H9 (cell line): Measurements from ENCODE around the gene TFIP11. TPM values are rescaled to one million over a fixed set of nuclear protein-coding genes. Genes with fewer than 3 reads are reported as not detected.
A peak's percentile ranks its signal among the peaks of the same experiment; 100 is the strongest.

Source experiments
- DNase-seq: peaks from one replicate; pipeline ENCODE4 v3.0.0-alpha.2; 2017
- H2AFZ ChIP-seq: one replicate; pipeline ENCODE4 v1.6.1; 2013; ENCODE audit warnings: mild to moderate bottlenecking, low read length, control low read depth, moderate library complexity
- H2AK5ac ChIP-seq: 2 replicates; pipeline ENCODE4 v1.6.1; 2013; ENCODE audit warnings: low read length, control low read depth, mixed read lengths; ENCODE audit not compliant: insufficient read length
- H2BK120ac ChIP-seq: one replicate; pipeline ENCODE4 v1.6.1; 2013; ENCODE audit warnings: low read depth, mild to moderate bottlenecking, low read length, control low read depth, inconsistent platforms; ENCODE audit not compliant: poor library complexity, severe bottlenecking
- H2BK12ac ChIP-seq: 2 replicates; pipeline ENCODE4 v1.6.1; 2013; ENCODE audit warnings: low read length, control low read depth, mixed read lengths, low read depth; ENCODE audit not compliant: insufficient read length
- H2BK15ac ChIP-seq: 2 replicates; pipeline ENCODE4 v1.6.1; 2013; ENCODE audit warnings: low read depth, low read length, control low read depth
- H2BK20ac ChIP-seq: one replicate; pipeline ENCODE4 v1.6.1; 2013; ENCODE audit warnings: low read depth, mild to moderate bottlenecking, low read length, control low read depth, inconsistent platforms; ENCODE audit not compliant: poor library complexity, severe bottlenecking
- H2BK5ac ChIP-seq: 2 replicates; pipeline ENCODE4 v1.6.1; 2013; ENCODE audit warnings: low read length, control low read depth, mixed read lengths; ENCODE audit not compliant: insufficient read length
- H3K14ac ChIP-seq: 2 replicates; pipeline ENCODE4 v1.6.1; 2013; ENCODE audit warnings: low read length, control low read depth; ENCODE audit not compliant: insufficient read depth
- H3K18ac ChIP-seq: 2 replicates; pipeline ENCODE4 v1.6.1; 2013; ENCODE audit warnings: low read depth, mild to moderate bottlenecking, mixed read lengths, low read length, control low read depth; ENCODE audit not compliant: insufficient read length
- H3K23ac ChIP-seq: 2 replicates; pipeline ENCODE4 v1.6.1; 2013; ENCODE audit warnings: low read length, control low read depth, mixed read lengths, low read depth; ENCODE audit not compliant: insufficient read length
- H3K23me2 ChIP-seq: 2 replicates; pipeline ENCODE4 v1.6.1; 2013; ENCODE audit warnings: low read depth, mild to moderate bottlenecking, mixed read lengths, low read length, control low read depth; ENCODE audit not compliant: insufficient read length, poor library complexity, severe bottlenecking
- H3K27ac ChIP-seq: 2 replicates; pipeline ENCODE4 v1.5.1; 2013; ENCODE audit warnings: low read length, control low read depth, mixed read lengths, low read depth; ENCODE audit not compliant: insufficient read length
- H3K27me3 ChIP-seq: 2 replicates; pipeline ENCODE4 v1.6.1; 2013; ENCODE audit warnings: low read length, control low read depth, inconsistent platforms; ENCODE audit not compliant: insufficient read depth
- H3K4ac ChIP-seq: 2 replicates; pipeline ENCODE4 v1.6.1; 2013; ENCODE audit warnings: low read depth, mild to moderate bottlenecking, control low read depth, inconsistent platforms, low read length, moderate library complexity
- H3K4me1 ChIP-seq: 2 replicates; pipeline ENCODE4 v1.6.1; 2013; ENCODE audit warnings: low read length, control low read depth, inconsistent platforms; ENCODE audit not compliant: insufficient read depth
- H3K4me2 ChIP-seq: 2 replicates; pipeline ENCODE4 v1.6.1; 2013; ENCODE audit warnings: low read length, control low read depth, mixed read lengths; ENCODE audit not compliant: insufficient read length, insufficient read depth
- H3K56ac ChIP-seq: 2 replicates; pipeline ENCODE4 v1.6.1; 2013; ENCODE audit warnings: low read depth, mild to moderate bottlenecking, mixed read lengths, low read length, control low read depth; ENCODE audit not compliant: insufficient read length
- H3K79me1 ChIP-seq: 2 replicates; pipeline ENCODE4 v1.6.1; 2013; ENCODE audit warnings: low read depth, mild to moderate bottlenecking, moderate library complexity, low read length, control low read depth, inconsistent platforms; ENCODE audit not compliant: insufficient read depth, poor library complexity, severe bottlenecking
- H3K79me2 ChIP-seq: 2 replicates; pipeline ENCODE4 v1.6.1; 2013; ENCODE audit warnings: low read length, control low read depth, inconsistent platforms; ENCODE audit not compliant: insufficient read depth
- H3K9ac ChIP-seq: 2 replicates; pipeline ENCODE4 v1.6.1; 2013; ENCODE audit warnings: low read length, control low read depth, mixed read lengths; ENCODE audit not compliant: insufficient read length; ENCODE audit errors: extremely low read depth
- H3K9me3 ChIP-seq: one replicate; pipeline ENCODE4 v1.6.1; 2013; ENCODE audit warnings: low read depth, low read length, inconsistent platforms; ENCODE audit not compliant: control insufficient read depth
- H3T11ph ChIP-seq: one replicate; pipeline ENCODE4 v1.6.1; 2013; ENCODE audit warnings: mild to moderate bottlenecking, low read length, control low read depth, inconsistent platforms
- H4K20me1 ChIP-seq: one replicate; pipeline ENCODE4 v1.6.1; 2013; ENCODE audit not compliant: control insufficient read depth, insufficient read length, insufficient read depth
- H4K5ac ChIP-seq: 2 replicates; pipeline ENCODE4 v1.6.1; 2013; ENCODE audit warnings: low read depth, mild to moderate bottlenecking, mixed read lengths, low read length, control low read depth; ENCODE audit not compliant: insufficient read length
- H4K8ac ChIP-seq: replicated peaks from 2 replicates; pipeline ENCODE4 v1.6.1; 2013; ENCODE audit warnings: low read length, control low read depth, mixed read lengths, low read depth; ENCODE audit not compliant: insufficient read length
- H4K91ac ChIP-seq: 2 replicates; pipeline ENCODE4 v1.6.1; 2013; ENCODE audit warnings: low read depth, mild to moderate bottlenecking, moderate library complexity, mixed read lengths, low read length, control low read depth; ENCODE audit not compliant: insufficient read length
- H3K27ac Mint-ChIP-seq, 3 experiments: 2 replicates in 2 of 3; 3 replicates in 1 of 3; pipeline ENCODE4 v1.8.0; 2020 to 2021; ENCODE audit warnings: mixed read lengths in 3 of 3, mild to moderate bottlenecking in 1 of 3, moderate library complexity in 1 of 3
- H3K27me3 Mint-ChIP-seq: 2 replicates; pipeline ENCODE4 v1.8.0; 2021; ENCODE audit warnings: low read depth, mild to moderate bottlenecking, moderate library complexity, mixed read lengths
- H3K36me3 Mint-ChIP-seq, 3 experiments: 2 replicates in 2 of 3; 3 replicates in 1 of 3; pipeline ENCODE4 v1.8.0; 2020 to 2021; ENCODE audit warnings: low read depth in 3 of 3, mixed read lengths in 3 of 3; ENCODE audit not compliant: insufficient read depth in 1 of 3
- H3K4me1 Mint-ChIP-seq, 2 experiments: 2 replicates each; pipeline ENCODE4 v1.8.0; 2020; ENCODE audit warnings: mixed read lengths in 2 of 2
- H3K4me3 Mint-ChIP-seq, 2 experiments: 2 replicates in 1 of 2; 3 replicates in 1 of 2; pipeline ENCODE4 v1.8.0; 2020 to 2021; ENCODE audit warnings: mild to moderate bottlenecking in 2 of 2, mixed read lengths in 2 of 2, moderate library complexity in 1 of 2
- H3K9me3 Mint-ChIP-seq, 2 experiments: 2 replicates in 1 of 2; 3 replicates in 1 of 2; pipeline ENCODE4 v1.8.0; 2020; ENCODE audit warnings: mild to moderate bottlenecking in 2 of 2, mixed read lengths in 2 of 2, moderate library complexity in 1 of 2
- CTCF ChIP-seq: fragments of 200-600 bp; sonication (generic); conservative IDR thresholded peaks from 3 replicates; pipeline ENCODE4 v1.8.0; 2021; ENCODE audit warnings: antibody characterized with exemption, mild to moderate bottlenecking
- WGBS: extraction: QIAGEN DNeasy Blood & Tissue Kit; methylation state at CpG from one replicate; pipeline ENCODE4 v1.1.7; 2013; ENCODE audit warnings: missing lambda C conversion rate, low lambda C conversion rate, mixed read lengths; ENCODE audit not compliant: insufficient read length; ENCODE audit errors: extremely low coverage; 5-methylcytosine and 5-hydroxymethylcytosine counted together
- total RNA-seq: library from RNA; stranded (reverse); gene quantifications from 2 replicates; pipeline ENCODE4 v1.2.1, GENCODE V29; 2021

TFIP11 gene
- total RNA-seq, 1 experiment from 2014 or later, result 36.4 TPM

GRCh38 chr22:26483439-26484359 lies 28.6 kb downstream of the TFIP11 start, which contains the start of the genes HPS4 and SRRD:
TSS of gene HPS4 (minus strand) at chr22:26483783. CDS start at chr22:26481762, 2,021 bp downstream.
TSS of gene SRRD (plus strand) at chr22:26483877. CDS start at chr22:26483891, 14 bp downstream.
- Mint-ChIP-seq H3K4me3 (peak within 1 kb of the TSS; percentile 96 to 98), H3K4me1 (peaks cover 43 to 44% of the 10 kb centered on the region in 2 experiments), H3K27me3 (no peaks in the 10 kb centered on the region), H3K9me3 (no peaks in the 10 kb centered on the region; a peak in 1 of 5 replicates), H3K27ac (peak within 1 kb of the TSS; percentile 99 to 100 (median 100)), H3K36me3 (peaks cover 7 to 31% (median 28%) of the 10 kb centered on the region in 3 experiments; a peak in 6 of 7 replicates)
- Histone ChIP-seq H3K9ac (peak within 1 kb of the TSS; percentile 87), H4K91ac (no peak within 1 kb of the TSS), H2AK5ac (no peak within 1 kb of the TSS), H3K4ac (no peak within 1 kb of the TSS), H3K4me2 (peak within 1 kb of the TSS; percentile 94), H2BK20ac (no peak within 1 kb of the TSS), H3K79me1 (peaks cover 10% of the 10 kb centered on the region), H4K5ac (no peak within 1 kb of the TSS), H3K79me2 (peaks cover 3% of the 10 kb centered on the region; the same call in 1 of the 2 replicates), H3T11ph (no peak within 1 kb of the TSS), H3K4me1 (no peaks in the 10 kb centered on the region; the same call in 1 of the 2 replicates), H3K14ac (peak within 1 kb of the TSS; percentile 86), H2BK120ac (no peak within 1 kb of the TSS), H3K9me3 (no peaks in the 10 kb centered on the region), H3K23ac (no peak within 1 kb of the TSS), H4K8ac (no peak within 1 kb of the TSS), H2AFZ (no peak within 1 kb of the TSS), H2BK15ac (no peak within 1 kb of the TSS), H3K27me3 (no peaks in the 10 kb centered on the region), H3K56ac (no peak within 1 kb of the TSS), H3K18ac (peak within 1 kb of the TSS; percentile 83), H3K27ac (no peak within 1 kb of the TSS), H4K20me1 (no peaks in the 10 kb centered on the region), H2BK12ac (no peak within 1 kb of the TSS), H3K23me2 (no peaks in the 10 kb centered on the region), H2BK5ac (no peak within 1 kb of the TSS)
- peak; percentile 92 for DNase-seq
- TF ChIP-seq CTCF, result no peak
- no CpG with 5 or more reads among the region's 85 CpGs for WGBS
